BE2C (cell line): ENCODE measurements around the gene ORM1.

Experiments
- DNase-seq: peaks from one replicate; pipeline ENCODE4 v3.0.0-alpha.2; 2020
- H3K27me3 ChIP-seq: fragments of 250-450 bp; sonication (Bioruptor Pico); 2 replicates; pipeline ENCODE4 v1.5.1; 2020; ENCODE audit warnings: mild to moderate bottlenecking
- H3K36me3 ChIP-seq: fragments of 250-450 bp; sonication (Bioruptor Pico); 2 replicates; pipeline ENCODE4 v1.5.1; 2020; ENCODE audit warnings: mild to moderate bottlenecking
- H3K4me1 ChIP-seq: fragments of 250-450 bp; sonication (Bioruptor Pico); 2 replicates; pipeline ENCODE4 v1.5.1; 2020
- H3K4me3 ChIP-seq: 2 replicates; pipeline ENCODE4 v1.5.1; 2011; ENCODE audit warnings: low read depth, low read length
- H3K9me3 ChIP-seq: fragments of 250-450 bp; sonication (Bioruptor Pico); 2 replicates; pipeline ENCODE4 v1.5.1; 2020
- CTCF ChIP-seq: IDR thresholded peaks from 2 replicates; pipeline ENCODE4 v1.5.1; 2012; ENCODE audit warnings: mild to moderate bottlenecking, low read depth, low read length

The ORM1 gene

GRCh38 chr9:114286146-114286679 is 36.7 kb upstream of the ORM1 start:
- peak; percentile 33 for DNase-seq

GRCh38 chr9:114287001-114287762 is 35.7 kb upstream of the ORM1 start:
- no peak for TF ChIP-seq CTCF
- peaks cover 3% of the 10 kb centered on the region; the same call in 1 of the 2 replicates for H3K27me3 ChIP-seq
- peak; percentile 8 for DNase-seq
- H3K4me3 ChIP-seq, result no peak overlapping the region
- H3K4me1 ChIP-seq, result peaks cover 4% of the 10 kb centered on the region; the same call in 1 of the 2 replicates
- H3K9me3 ChIP-seq, result no peaks in the 10 kb centered on the region
- H3K36me3 ChIP-seq, result no peaks in the 10 kb centered on the region

More at GRCh38 chr9:114286146-114286679, 36.7 kb upstream of the ORM1 start:
- Histone ChIP-seq H3K4me1 (peaks cover 4% of the 10 kb centered on the region; the same call in 1 of the 2 replicates), H3K9me3 (no peaks in the 10 kb centered on the region), H3K4me3 (no peak overlapping the region), H3K27me3 (peaks cover 3% of the 10 kb centered on the region; the same call in 1 of the 2 replicates), H3K36me3 (no peaks in the 10 kb centered on the region)
- no peak for TF ChIP-seq CTCF

GRCh38 chr9:114287763-114288192 is 35.1 kb upstream of the ORM1 start:
- H3K36me3 ChIP-seq, result no peaks in the 10 kb centered on the region
- peaks cover 3% of the 10 kb centered on the region; the same call in 1 of the 2 replicates for H3K27me3 ChIP-seq
- no peak overlapping the region for H3K4me3 ChIP-seq
- H3K9me3 ChIP-seq, result no peaks in the 10 kb centered on the region
- H3K4me1 ChIP-seq, result no peaks in the 10 kb centered on the region
- no peak for DNase-seq
- TF ChIP-seq CTCF, result no peak

GRCh38 chr9:114288193-114289091 is 34.5 kb upstream of the ORM1 start:
- DNase-seq, result no peak
- no peaks in the 10 kb centered on the region for H3K4me1 ChIP-seq
- H3K36me3 ChIP-seq, result no peaks in the 10 kb centered on the region
- H3K27me3 ChIP-seq, result peaks cover 3% of the 10 kb centered on the region; the same call in 1 of the 2 replicates
- H3K4me3 ChIP-seq, result no peak overlapping the region
- TF ChIP-seq CTCF, result no peak
- no peaks in the 10 kb centered on the region for H3K9me3 ChIP-seq

GRCh38 chr9:114289106-114289505 is 33.8 kb upstream of the ORM1 start:
- no peak for TF ChIP-seq CTCF
- H3K27me3 ChIP-seq, result peaks cover 3% of the 10 kb centered on the region; the same call in 1 of the 2 replicates
- H3K36me3 ChIP-seq, result no peaks in the 10 kb centered on the region
- H3K4me3 ChIP-seq, result no peak overlapping the region
- H3K4me1 ChIP-seq, result no peaks in the 10 kb centered on the region
- DNase-seq, result no peak
- H3K9me3 ChIP-seq, result no peaks in the 10 kb centered on the region
